DMS114 treated with DMSO at 0.1 percent for 48 hours (cell line): ENCODE measurements around the gene GNAQ.
"Not testable (repeated sequence)": the region's sequence is repeated elsewhere in the genome, so short reads cannot be mapped to it uniquely, and the experiment has no call there.

ENCODE experiments used
- DNase-seq: peaks from one replicate; lab custom pipeline; 2025; ENCODE audit not compliant: unreplicated experiment; lab: John Stamatoyannopoulos, UW

GNAQ gene

GRCh38 chr9:77708064-77708815, 323.4 kb downstream of the GNAQ start:
- no peak for DNase-seq

GRCh38 chr9:77707383-77708063, 324.1 kb downstream of the GNAQ start:
- DNase-seq: no peak

GRCh38 chr9:77705636-77706035, 326.0 kb downstream of the GNAQ start:
- DNase-seq: no peak

GRCh38 chr9:77702521-77703390, 328.9 kb downstream of the GNAQ start:
- not testable (repeated sequence) for DNase-seq

- DNase-seq: no peak
Observed at GRCh38 chr9:77697238-77697984, 334.2 kb downstream of the GNAQ start.

- not testable (repeated sequence) for DNase-seq
Observed at GRCh38 chr9:77690723-77691122, 340.9 kb downstream of the GNAQ start.

- DNase-seq: not testable (repeated sequence)
Observed at GRCh38 chr9:77690119-77690518, 341.5 kb downstream of the GNAQ start.

- not testable (repeated sequence) for DNase-seq
Observed at GRCh38 chr9:77687737-77688136, 343.9 kb downstream of the GNAQ start.

- DNase-seq: no peak
Observed at GRCh38 chr9:77680581-77680980, 351.0 kb downstream of the GNAQ start.

- DNase-seq: no peak
Observed at GRCh38 chr9:77679661-77680368, 351.8 kb downstream of the GNAQ start.

GRCh38 chr9:77679088-77679487, 352.5 kb downstream of the GNAQ start:
- no peak for DNase-seq

- DNase-seq: no peak
Observed at GRCh38 chr9:77677957-77678535, 353.6 kb downstream of the GNAQ start.

- no peak for DNase-seq
Observed at GRCh38 chr9:77677397-77677796, 354.2 kb downstream of the GNAQ start.

GRCh38 chr9:77673941-77674791, 357.4 kb downstream of the GNAQ start:
- no peak for DNase-seq

- no peak for DNase-seq
Observed at GRCh38 chr9:77672183-77672582, 359.4 kb downstream of the GNAQ start.

- no peak for DNase-seq
Observed at GRCh38 chr9:77667151-77667550, 364.5 kb downstream of the GNAQ start.
